Mesenchymal stem cell (in vitro differentiated cells and primary cell): ENCODE measurements around the gene ZNF563.
A peak's percentile ranks its signal among the peaks of the same experiment; 100 is the strongest.

Experiments
- DNase-seq: peaks from one replicate; pipeline ENCODE4 v3.0.0-alpha.2; 2013
- H2AFZ ChIP-seq: one replicate; pipeline ENCODE4 v1.6.1; 2013; ENCODE audit warnings: low read depth, mild to moderate bottlenecking, control low read depth, inconsistent platforms, low read length, moderate library complexity
- H2AK5ac ChIP-seq: 2 replicates; pipeline ENCODE4 v1.6.1; 2013; ENCODE audit warnings: low read length, moderate library complexity, mild to moderate bottlenecking, inconsistent platforms; ENCODE audit not compliant: severe bottlenecking
- H2BK120ac ChIP-seq: one replicate; pipeline ENCODE4 v1.6.1; 2013; ENCODE audit warnings: low read depth, mild to moderate bottlenecking, inconsistent platforms, low read length, moderate library complexity
- H2BK12ac ChIP-seq, 2 experiments: one replicate each; pipeline ENCODE4 v1.6.1; 2013; ENCODE audit warnings: inconsistent platforms in 2 of 2, low read length in 2 of 2, mild to moderate bottlenecking in 2 of 2, moderate library complexity in 2 of 2, control low read depth in 1 of 2
- H2BK15ac ChIP-seq: one replicate; pipeline ENCODE4 v1.6.1; 2013; ENCODE audit warnings: mild to moderate bottlenecking, low read depth, inconsistent platforms; ENCODE audit not compliant: poor library complexity, severe bottlenecking
- H2BK5ac ChIP-seq: 2 replicates; pipeline ENCODE4 v1.6.1; 2013; ENCODE audit warnings: low read depth, mild to moderate bottlenecking, low read length, control low read depth, inconsistent platforms; ENCODE audit not compliant: poor library complexity, severe bottlenecking
- H3K14ac ChIP-seq, 2 experiments: one replicate each; pipeline ENCODE4 v1.6.1; 2013; ENCODE audit warnings: inconsistent platforms in 2 of 2, low read length in 2 of 2, control low read depth in 1 of 2, mild to moderate bottlenecking in 1 of 2, moderate library complexity in 1 of 2
- H3K18ac ChIP-seq, 2 experiments: one replicate each; pipeline ENCODE4 v1.6.1; 2013; ENCODE audit warnings: inconsistent platforms in 2 of 2, low read length in 2 of 2, control low read depth in 1 of 2, low read depth in 1 of 2, mild to moderate bottlenecking in 1 of 2
- H3K23ac ChIP-seq, 2 experiments: one replicate each; pipeline ENCODE4 v1.6.1; 2013; ENCODE audit warnings: inconsistent platforms in 2 of 2, low read length in 2 of 2, mild to moderate bottlenecking in 2 of 2, moderate library complexity in 2 of 2, control low read depth in 1 of 2
- H3K27ac ChIP-seq: 2 replicates; pipeline ENCODE4 v1.5.1; 2013; ENCODE audit warnings: mild to moderate bottlenecking, moderate library complexity, low read length, control low read depth, inconsistent platforms; ENCODE audit not compliant: poor library complexity, severe bottlenecking
- H3K27me3 ChIP-seq, 2 experiments: 2 replicates each; pipeline versions ENCODE4 v1.6.1 to v1.7.0; 2013; ENCODE audit warnings: low read length in 2 of 2, mild to moderate bottlenecking in 2 of 2, moderate library complexity in 2 of 2, control low read depth in 1 of 2, inconsistent platforms in 1 of 2; ENCODE audit not compliant: control insufficient read depth in 1 of 2, insufficient read depth in 1 of 2
- H3K36me3 ChIP-seq, 2 experiments: 2 replicates each; pipeline versions ENCODE4 v1.6.1 to v1.7.0; 2013; ENCODE audit warnings: low read length in 2 of 2, control low read depth in 1 of 2, inconsistent platforms in 1 of 2, low read depth in 1 of 2, mild to moderate bottlenecking in 1 of 2; ENCODE audit not compliant: insufficient read depth in 2 of 2, control insufficient read depth in 1 of 2
- H3K4ac ChIP-seq, 2 experiments: one replicate each; pipeline ENCODE4 v1.6.1; 2013; ENCODE audit warnings: inconsistent platforms in 2 of 2, low read length in 2 of 2, mild to moderate bottlenecking in 2 of 2, moderate library complexity in 2 of 2, control low read depth in 1 of 2, low read depth in 1 of 2
- H3K4me1 ChIP-seq: 2 replicates; pipeline ENCODE4 v1.6.1; 2013; ENCODE audit warnings: low read depth, low read length, control low read depth; ENCODE audit not compliant: control insufficient read depth, insufficient read depth
- H3K4me2 ChIP-seq: 2 replicates; pipeline ENCODE4 v1.6.1; 2013; ENCODE audit warnings: low read length, mild to moderate bottlenecking, inconsistent platforms; ENCODE audit not compliant: poor library complexity, severe bottlenecking
- H3K4me3 ChIP-seq, 2 experiments: 2 replicates each; pipeline versions ENCODE4 v1.5.1 to v1.7.0; 2013; ENCODE audit warnings: low read length in 2 of 2, mild to moderate bottlenecking in 2 of 2, control low read depth in 1 of 2, low read depth in 1 of 2; ENCODE audit not compliant: insufficient read depth in 1 of 2
- H3K79me1 ChIP-seq: replicated peaks from 2 replicates; pipeline ENCODE4 v1.6.1; 2013; ENCODE audit warnings: mild to moderate bottlenecking, control low read depth, low read length, inconsistent platforms; ENCODE audit not compliant: poor library complexity, severe bottlenecking
- H3K9ac ChIP-seq: 2 replicates; pipeline ENCODE4 v1.7.0; 2013; ENCODE audit warnings: mild to moderate bottlenecking, low read length, moderate library complexity
- H3K9me3 ChIP-seq: 2 replicates; pipeline ENCODE4 v1.7.0; 2013; ENCODE audit warnings: mild to moderate bottlenecking, low read length; ENCODE audit not compliant: control insufficient read depth
- H4K8ac ChIP-seq: one replicate; pipeline ENCODE4 v1.6.1; 2013; ENCODE audit warnings: inconsistent platforms, mild to moderate bottlenecking, low read length, moderate library complexity
- H4K91ac ChIP-seq: one replicate; pipeline ENCODE4 v1.6.1; 2013; ENCODE audit warnings: mild to moderate bottlenecking, low read length, inconsistent platforms
- WGBS: methylation state at CpG from one replicate; pipeline ENCODE4 v1.1.7; 2013; ENCODE audit warnings: mixed read lengths; 5-methylcytosine and 5-hydroxymethylcytosine counted together

The ZNF563 gene

GRCh38 chr19:12284226-12284625 is 49.2 kb downstream of the ZNF563 start:
- H3K27me3 ChIP-seq = no peaks in the 10 kb centered on the region
- no peak overlapping the region for H4K8ac ChIP-seq
- 97% methylated on average over 14 of the region's 14 CpGs for WGBS
- H2AFZ ChIP-seq = no peak overlapping the region
- no peak overlapping the region for H3K27ac ChIP-seq
- no peak overlapping the region for H2BK120ac ChIP-seq
- H2BK5ac ChIP-seq = no peak overlapping the region
- no peak overlapping the region for H3K23ac ChIP-seq
- H2BK12ac ChIP-seq = no peak overlapping the region
- no peak overlapping the region for H3K9ac ChIP-seq
- H3K14ac ChIP-seq = no peak overlapping the region
- no peak overlapping the region for H3K4me2 ChIP-seq
- no peaks in the 10 kb centered on the region for H3K4me1 ChIP-seq
- peaks cover 11 to 28% of the 10 kb centered on the region in 2 experiments for H3K36me3 ChIP-seq
- H2BK15ac ChIP-seq = no peak overlapping the region
- H3K4me3 ChIP-seq = peak overlapping the region in 1 of 2 experiments; percentile 29
- no peak overlapping the region for H3K18ac ChIP-seq
- DNase-seq = no peak
- H4K91ac ChIP-seq = no peak overlapping the region
- peaks cover 74% of the 10 kb centered on the region for H3K9me3 ChIP-seq
- H3K79me1 ChIP-seq = peaks cover 20% of the 10 kb centered on the region
- no peak overlapping the region for H2AK5ac ChIP-seq
- H3K4ac ChIP-seq = no peak overlapping the region

- H3K79me1 ChIP-seq = peaks cover 30% of the 10 kb centered on the region
- H3K27me3 ChIP-seq = no peaks in the 10 kb centered on the region
- DNase-seq = no peak
- no peak overlapping the region for H2BK15ac ChIP-seq
- 100% methylated on average over 2 of the region's 2 CpGs for WGBS
- H3K4ac ChIP-seq = no peak overlapping the region
- no peaks in the 10 kb centered on the region for H3K4me1 ChIP-seq
- H2AK5ac ChIP-seq = no peak overlapping the region
- no peak overlapping the region for H4K8ac ChIP-seq
- no peak overlapping the region for H2BK120ac ChIP-seq
- no peak overlapping the region for H3K4me2 ChIP-seq
- H3K14ac ChIP-seq = no peak overlapping the region
- H3K9ac ChIP-seq = no peak overlapping the region
- H3K27ac ChIP-seq = no peak overlapping the region
- no peak overlapping the region for H3K18ac ChIP-seq
- H4K91ac ChIP-seq = no peak overlapping the region
- peaks cover 98% of the 10 kb centered on the region for H3K9me3 ChIP-seq
- H3K23ac ChIP-seq = no peak overlapping the region
- peaks cover 8 to 51% of the 10 kb centered on the region in 2 experiments for H3K36me3 ChIP-seq
- no peak overlapping the region for H2BK12ac ChIP-seq
- H2AFZ ChIP-seq = no peak overlapping the region
- H2BK5ac ChIP-seq = no peak overlapping the region
- peak overlapping the region in 1 of 2 experiments; percentile 47 for H3K4me3 ChIP-seq
Measured at GRCh38 chr19:12278713-12279112, 54.7 kb downstream of the ZNF563 start.

GRCh38 chr19:12272980-12273901 is 60.2 kb downstream of the ZNF563 start:
- Histone ChIP-seq H3K4ac (no peak overlapping the region), H3K4me2 (no peak overlapping the region)
- 94% methylated on average over 11 of the region's 11 CpGs for WGBS

GRCh38 chr19:12272386-12272785 is 61.0 kb downstream of the ZNF563 start:
- Histone ChIP-seq H3K27me3 (no peaks in the 10 kb centered on the region), H3K23ac (no peak overlapping the region), H4K91ac (no peak overlapping the region), H3K14ac (no peak overlapping the region), H2AFZ (no peak overlapping the region), H2BK5ac (no peak overlapping the region), H2BK15ac (no peak overlapping the region), H3K36me3 (peaks cover 22 to 75% of the 10 kb centered on the region in 2 experiments), H3K79me1 (peaks cover 12% of the 10 kb centered on the region), H2BK120ac (no peak overlapping the region), H3K27ac (no peak overlapping the region), H3K9me3 (peaks cover 95% of the 10 kb centered on the region), H3K18ac (no peak overlapping the region), H4K8ac (no peak overlapping the region), H3K9ac (no peak overlapping the region), H2BK12ac (no peak overlapping the region), H3K4ac (no peak overlapping the region), H3K4me3 (peak overlapping the region in 1 of 2 experiments; percentile 60), H2AK5ac (no peak overlapping the region), H3K4me2 (no peak overlapping the region), H3K4me1 (no peaks in the 10 kb centered on the region)
- no peak for DNase-seq
- 94% methylated on average over 5 of the region's 5 CpGs for WGBS

More at GRCh38 chr19:12272980-12273901, 60.2 kb downstream of the ZNF563 start:
- peak overlapping the region in 1 of 2 experiments; percentile 60 for H3K4me3 ChIP-seq
- H3K27me3 ChIP-seq = no peaks in the 10 kb centered on the region
- H3K27ac ChIP-seq = no peak overlapping the region
- H3K23ac ChIP-seq = no peak overlapping the region
- H3K4me1 ChIP-seq = no peaks in the 10 kb centered on the region
- H3K18ac ChIP-seq = no peak overlapping the region
- H3K9ac ChIP-seq = no peak overlapping the region
- H4K91ac ChIP-seq = no peak overlapping the region
- peak; percentile 7 for DNase-seq
- H2BK5ac ChIP-seq = no peak overlapping the region
- H3K36me3 ChIP-seq = peaks cover 25 to 83% of the 10 kb centered on the region in 2 experiments
- H3K14ac ChIP-seq = no peak overlapping the region
- peaks cover 98% of the 10 kb centered on the region for H3K9me3 ChIP-seq
- H2BK120ac ChIP-seq = no peak overlapping the region
- H4K8ac ChIP-seq = no peak overlapping the region
- peaks cover 17% of the 10 kb centered on the region for H3K79me1 ChIP-seq
- no peak overlapping the region for H2AFZ ChIP-seq
- no peak overlapping the region for H2BK15ac ChIP-seq
- H2BK12ac ChIP-seq = no peak overlapping the region
- H2AK5ac ChIP-seq = no peak overlapping the region
